ENCODE measurements around the gene CA11. TPM values are rescaled to one million over a fixed set of nuclear protein-coding genes. Genes with fewer than 3 reads are reported as not detected.

CA11 gene
- polyA plus RNA-seq, 1 of the 3 experiments (the other 2 are of a cell fraction) = 13.1 TPM

DNA sequence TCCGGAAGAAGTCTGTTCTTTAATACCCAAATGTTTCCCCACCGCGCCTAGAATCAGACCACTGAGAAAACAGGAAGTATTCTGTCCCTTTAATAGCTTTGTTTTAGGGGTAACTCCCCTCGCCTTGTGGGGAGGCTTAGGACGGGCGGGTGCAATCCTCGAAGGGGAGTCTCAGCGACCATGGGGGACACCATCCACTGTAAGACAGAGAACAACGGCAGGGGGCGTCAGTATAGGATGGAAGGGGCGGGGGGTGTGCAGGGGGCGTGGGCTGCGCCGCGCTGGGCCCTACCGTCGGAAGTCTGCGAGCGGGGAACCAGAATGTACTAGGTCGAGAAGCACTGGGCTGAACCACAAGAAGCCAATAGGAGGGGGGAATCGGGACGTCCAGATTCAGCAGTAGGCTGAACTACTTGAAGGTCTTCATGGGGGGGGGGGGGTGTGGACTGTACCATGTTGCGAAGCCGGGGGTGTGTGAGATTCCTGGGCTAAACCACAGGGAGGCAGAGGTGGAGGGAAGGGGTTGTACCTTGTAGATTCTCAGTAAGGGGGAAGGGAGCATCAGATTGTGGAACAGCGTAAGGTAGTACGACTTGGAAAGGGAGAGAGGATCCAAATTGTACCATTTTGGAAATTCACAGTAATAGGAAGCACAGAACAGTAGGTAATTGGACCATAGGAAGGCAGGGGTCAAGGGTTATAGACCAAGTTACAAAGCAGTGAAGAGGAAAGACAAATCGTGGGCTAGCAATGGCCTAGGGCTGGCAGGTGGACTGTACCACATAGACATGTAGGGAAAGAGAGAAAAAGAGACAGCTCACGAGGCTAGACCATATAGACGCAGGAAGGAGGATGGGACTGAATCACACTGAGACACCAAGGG is 7.8 kb downstream of the CA11 start:
- H3K9ac ChIP-seq = peak overlapping the region; percentile 96
- WGBS (ENCODE audit: low lambda C conversion rate) = 11% methylated on average over 29 of the region's 29 CpGs

More for the DNA sequence above, 7.8 kb downstream of the CA11 start:
- H3K27ac ChIP-seq (ENCODE audit: low read depth in 2 of 2, low read length in 1 of 2) = peak overlapping the region; percentile 99
- no peaks in the 10 kb centered on the region for H4K20me1 ChIP-seq (ENCODE audit: insufficient read depth)
- CTCF ChIA-PET = interaction anchor here (0.7 to 1.3 kb wide), 2 partner anchors 50 to 508 kb away, joined by 3 to 4 read pairs; no protein-coding TSS in a partner anchor
- peak overlapping the region; percentile 99 for H3K4me2 ChIP-seq
- H3K9me2 ChIP-seq = no peaks in the 10 kb centered on the region
- POLR2A ChIA-PET = no interaction called here
- peaks cover 30% of the 10 kb centered on the region for H3F3A ChIP-seq (replicated peaks; ENCODE audit: insufficient read depth)
- peaks cover 25 to 35% of the 10 kb centered on the region in 2 experiments for H3K4me1 ChIP-seq (ENCODE audit: control insufficient read depth in 1 of 2, insufficient read depth in 2 of 2, low read depth in 1 of 2, low read length in 1 of 2)
- no peaks in the 10 kb centered on the region for H3K9me3 ChIP-seq
- H2AFZ ChIP-seq (ENCODE audit: low read depth) = peak overlapping the region; percentile 89
- no peaks in the 10 kb centered on the region for H3K27me3 ChIP-seq (ENCODE audit: insufficient read depth)
- H3K79me2 ChIP-seq (ENCODE audit: insufficient read depth) = no peaks in the 10 kb centered on the region; the same call in 1 of the 2 replicates
- TF ChIP-seq, protein P1, sequence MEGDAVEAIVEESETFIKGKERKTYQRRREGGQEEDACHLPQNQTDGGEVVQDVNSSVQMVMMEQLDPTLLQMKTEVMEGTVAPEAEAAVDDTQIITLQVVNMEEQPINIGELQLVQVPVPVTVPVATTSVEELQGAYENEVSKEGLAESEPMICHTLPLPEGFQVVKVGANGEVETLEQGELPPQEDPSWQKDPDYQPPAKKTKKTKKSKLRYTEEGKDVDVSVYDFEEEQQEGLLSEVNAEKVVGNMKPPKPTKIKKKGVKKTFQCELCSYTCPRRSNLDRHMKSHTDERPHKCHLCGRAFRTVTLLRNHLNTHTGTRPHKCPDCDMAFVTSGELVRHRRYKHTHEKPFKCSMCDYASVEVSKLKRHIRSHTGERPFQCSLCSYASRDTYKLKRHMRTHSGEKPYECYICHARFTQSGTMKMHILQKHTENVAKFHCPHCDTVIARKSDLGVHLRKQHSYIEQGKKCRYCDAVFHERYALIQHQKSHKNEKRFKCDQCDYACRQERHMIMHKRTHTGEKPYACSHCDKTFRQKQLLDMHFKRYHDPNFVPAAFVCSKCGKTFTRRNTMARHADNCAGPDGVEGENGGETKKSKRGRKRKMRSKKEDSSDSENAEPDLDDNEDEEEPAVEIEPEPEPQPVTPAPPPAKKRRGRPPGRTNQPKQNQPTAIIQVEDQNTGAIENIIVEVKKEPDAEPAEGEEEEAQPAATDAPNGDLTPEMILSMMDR (IDR thresholded peaks at IDR 0.05) = peak; percentile 44
- TF ChIP-seq POLR2AphosphoS5 (IDR thresholded peaks at IDR 0.05; ENCODE audit: low read depth, low read length) = peak; percentile 69; the same call in 1 of the 2 replicates
- peak; percentile 49 for TF ChIP-seq CHD2 (IDR thresholded peaks at IDR 0.05; ENCODE audit: low read length, partially characterized antibody)
- no peak for TF ChIP-seq SMC3 (IDR thresholded peaks at IDR 0.05; ENCODE audit: low read depth, low read length)
- TF ChIP-seq, protein P2, sequence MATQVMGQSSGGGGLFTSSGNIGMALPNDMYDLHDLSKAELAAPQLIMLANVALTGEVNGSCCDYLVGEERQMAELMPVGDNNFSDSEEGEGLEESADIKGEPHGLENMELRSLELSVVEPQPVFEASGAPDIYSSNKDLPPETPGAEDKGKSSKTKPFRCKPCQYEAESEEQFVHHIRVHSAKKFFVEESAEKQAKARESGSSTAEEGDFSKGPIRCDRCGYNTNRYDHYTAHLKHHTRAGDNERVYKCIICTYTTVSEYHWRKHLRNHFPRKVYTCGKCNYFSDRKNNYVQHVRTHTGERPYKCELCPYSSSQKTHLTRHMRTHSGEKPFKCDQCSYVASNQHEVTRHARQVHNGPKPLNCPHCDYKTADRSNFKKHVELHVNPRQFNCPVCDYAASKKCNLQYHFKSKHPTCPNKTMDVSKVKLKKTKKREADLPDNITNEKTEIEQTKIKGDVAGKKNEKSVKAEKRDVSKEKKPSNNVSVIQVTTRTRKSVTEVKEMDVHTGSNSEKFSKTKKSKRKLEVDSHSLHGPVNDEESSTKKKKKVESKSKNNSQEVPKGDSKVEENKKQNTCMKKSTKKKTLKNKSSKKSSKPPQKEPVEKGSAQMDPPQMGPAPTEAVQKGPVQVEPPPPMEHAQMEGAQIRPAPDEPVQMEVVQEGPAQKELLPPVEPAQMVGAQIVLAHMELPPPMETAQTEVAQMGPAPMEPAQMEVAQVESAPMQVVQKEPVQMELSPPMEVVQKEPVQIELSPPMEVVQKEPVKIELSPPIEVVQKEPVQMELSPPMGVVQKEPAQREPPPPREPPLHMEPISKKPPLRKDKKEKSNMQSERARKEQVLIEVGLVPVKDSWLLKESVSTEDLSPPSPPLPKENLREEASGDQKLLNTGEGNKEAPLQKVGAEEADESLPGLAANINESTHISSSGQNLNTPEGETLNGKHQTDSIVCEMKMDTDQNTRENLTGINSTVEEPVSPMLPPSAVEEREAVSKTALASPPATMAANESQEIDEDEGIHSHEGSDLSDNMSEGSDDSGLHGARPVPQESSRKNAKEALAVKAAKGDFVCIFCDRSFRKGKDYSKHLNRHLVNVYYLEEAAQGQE (IDR thresholded peaks at IDR 0.05; ENCODE audit: low read depth, low read length) = peak; percentile 24; the same call in 1 of the 2 replicates
- TF ChIP-seq TAF1 (IDR thresholded peaks at IDR 0.05; ENCODE audit: borderline replicate concordance, low read depth, low read length) = peak; percentile 67; the same call in 1 of the 2 replicates
- peak; percentile 62; the same call in 1 of the 2 replicates for TF ChIP-seq SIN3A (IDR thresholded peaks at IDR 0.05; ENCODE audit: borderline replicate concordance, low read depth, low read length)
- no peak for TF ChIP-seq RXRA (IDR thresholded peaks at IDR 0.05; ENCODE audit: borderline replicate concordance, low read depth)
- TF ChIP-seq EP300 (IDR thresholded peaks at IDR 0.05; ENCODE audit: borderline replicate concordance in 1 of 2, low read depth in 1 of 2, low read length in 1 of 2) = 0 out of 4 replicates have a peak, but pooled peaks of 1 of the 2 experiments have one; percentile 13
- peak; percentile 93 for DNase-seq
- peaks cover 0 to 5% of the 10 kb centered on the region in 2 experiments for H3K36me3 ChIP-seq (replicated peaks in 1 of 2; ENCODE audit: control insufficient read depth in 1 of 2, insufficient read depth in 2 of 2, low read length in 1 of 2)
- peak overlapping the region; percentile 52 to 74 for H3K4me3 ChIP-seq (ENCODE audit: low read depth in 2 of 2, low read length in 1 of 2)

Data from SK-N-SH (cell line).